ENCODE results near the gene NAP1L4. TPM values are rescaled to one million over a fixed set of nuclear protein-coding genes. Genes with fewer than 3 reads are reported as not detected.

The NAP1L4 gene
- polyA plus RNA-seq, 1 donor from 2014 or later: 199 TPM

DNA sequence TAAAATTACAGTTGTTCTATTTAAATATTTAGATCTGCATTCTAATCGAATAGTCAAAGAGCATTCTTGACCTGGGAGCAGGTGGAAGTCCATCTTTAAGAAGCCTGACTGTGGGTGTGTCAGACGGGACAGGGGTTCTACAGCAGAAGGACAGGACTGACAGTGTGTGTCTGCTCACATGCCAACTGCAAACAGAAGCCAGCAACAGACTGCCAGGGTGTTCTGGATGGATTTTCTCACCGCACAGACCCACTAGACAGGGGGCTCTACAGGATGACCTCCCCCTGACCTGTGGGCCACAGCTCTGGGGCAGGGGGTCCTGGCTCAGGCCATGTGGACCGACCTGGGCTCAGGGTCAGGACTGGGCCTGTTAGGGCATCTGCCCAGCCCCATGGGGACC is 22.8 kb upstream of the NAP1L4 start:
- no peaks in the 10 kb centered on the region for H3K79me2 ChIP-seq (replicated peaks; ENCODE audit: insufficient read depth, low read length)
- H3K9ac ChIP-seq (ENCODE audit: low read length): no peak overlapping the region
- H3K9me3 ChIP-seq (ENCODE audit: low read length): no peaks in the 10 kb centered on the region
- no peak overlapping the region for H3K27ac ChIP-seq (ENCODE audit: low read length)
- no peaks in the 10 kb centered on the region for H3K9me2 ChIP-seq (ENCODE audit: insufficient read depth, low read length)
- peaks cover 8% of the 10 kb centered on the region for H3K36me3 ChIP-seq (ENCODE audit: insufficient read depth, low read length)
- no peaks in the 10 kb centered on the region for H3K27me3 ChIP-seq (ENCODE audit: insufficient read depth, low read depth, low read length)
- H2AFZ ChIP-seq (ENCODE audit: low read depth, low read length): no peak overlapping the region
- no peaks in the 10 kb centered on the region for H4K20me1 ChIP-seq (ENCODE audit: insufficient read depth)
- no peak overlapping the region for H3K4me2 ChIP-seq (ENCODE audit: low read length)
- TF ChIP-seq POLR2AphosphoS5 (IDR thresholded peaks at IDR 0.05) (no peak), REST (IDR thresholded peaks at IDR 0.05; ENCODE audit: borderline replicate concordance) (no peak), CTCF (IDR thresholded peaks at IDR 0.05; ENCODE audit: poor library complexity, severe bottlenecking) (no peak), RAD21 (conservative IDR thresholded peaks at IDR 0.05) (no peak), TAF1 (IDR thresholded peaks at IDR 0.05; ENCODE audit: low read depth) (no peak), MXI1 (conservative IDR thresholded peaks at IDR 0.05; ENCODE audit: poor library complexity, severe bottlenecking) (no peak), SMC3 (conservative IDR thresholded peaks at IDR 0.05; ENCODE audit: poor library complexity) (no peak), EP300 (conservative IDR thresholded peaks at IDR 0.05; ENCODE audit: poor library complexity, severe bottlenecking) (no peak), EZH2 (IDR thresholded peaks at IDR 0.05; ENCODE audit: borderline replicate concordance, insufficient read depth, low read length, poor library complexity, severe bottlenecking) (no peak)
- H3F3A ChIP-seq (ENCODE audit: insufficient read depth, low read length, poor library complexity, severe bottlenecking): no peaks in the 10 kb centered on the region
- no peak overlapping the region for H3K4me3 ChIP-seq (ENCODE audit: low read length)

DNA sequence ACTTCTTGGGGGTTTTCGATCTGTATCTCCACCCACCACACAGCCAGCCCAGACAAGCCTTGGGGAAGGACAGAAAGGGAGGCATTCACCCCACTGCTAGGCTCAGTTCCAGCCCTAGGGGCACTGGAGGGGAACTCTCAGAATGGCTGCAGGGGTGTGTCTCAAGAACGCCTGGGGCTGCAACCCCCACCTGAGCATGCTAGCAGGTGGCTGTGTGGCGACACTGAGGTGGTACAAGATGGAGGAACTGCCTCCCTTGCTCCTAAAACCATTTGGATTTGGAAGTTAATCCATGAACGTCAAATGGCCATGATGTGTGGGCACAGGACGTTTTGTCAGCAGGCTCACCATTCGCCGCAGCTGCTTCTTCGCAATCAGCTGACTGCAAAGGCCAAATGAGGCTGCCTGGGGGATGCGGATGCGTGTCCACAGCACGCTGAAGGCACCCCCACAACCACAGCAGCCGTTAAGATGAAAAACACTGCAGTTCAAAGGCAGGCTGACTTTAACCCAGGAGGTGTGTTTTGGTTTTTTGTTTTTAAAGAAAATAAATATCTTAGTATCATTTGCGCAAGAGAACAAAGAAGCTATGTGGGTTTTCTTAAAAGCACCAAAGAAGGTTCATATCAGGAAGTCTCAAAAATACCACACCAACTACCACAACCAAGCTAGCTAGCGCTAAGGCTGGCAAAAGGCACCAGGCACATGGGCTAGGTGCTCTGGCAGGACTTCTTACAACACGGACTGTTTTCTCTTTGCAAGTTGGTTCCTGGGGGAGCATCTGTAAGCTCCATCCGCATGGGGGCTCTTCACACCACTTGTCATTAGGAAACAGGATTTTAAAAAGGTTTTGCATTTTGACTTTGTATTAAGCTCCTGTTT is 22.2 kb upstream of the NAP1L4 start:
- TF ChIP-seq CTCF (IDR thresholded peaks at IDR 0.05; ENCODE audit: poor library complexity, severe bottlenecking): no peak
- TF ChIP-seq EZH2 (IDR thresholded peaks at IDR 0.05; ENCODE audit: borderline replicate concordance, insufficient read depth, low read length, poor library complexity, severe bottlenecking): no peak
- TF ChIP-seq SMC3 (conservative IDR thresholded peaks at IDR 0.05; ENCODE audit: poor library complexity): no peak
- TF ChIP-seq POLR2AphosphoS5 (IDR thresholded peaks at IDR 0.05): no peak
- no peak for TF ChIP-seq MXI1 (conservative IDR thresholded peaks at IDR 0.05; ENCODE audit: poor library complexity, severe bottlenecking)
- TF ChIP-seq RAD21 (conservative IDR thresholded peaks at IDR 0.05): no peak
- TF ChIP-seq REST (IDR thresholded peaks at IDR 0.05; ENCODE audit: borderline replicate concordance): no peak
- TF ChIP-seq EP300 (conservative IDR thresholded peaks at IDR 0.05; ENCODE audit: poor library complexity, severe bottlenecking): no peak
- TF ChIP-seq TAF1 (IDR thresholded peaks at IDR 0.05; ENCODE audit: low read depth): no peak
- peaks cover 8% of the 10 kb centered on the region for H3K36me3 ChIP-seq (ENCODE audit: insufficient read depth, low read length)
- no peaks in the 10 kb centered on the region for H3K27me3 ChIP-seq (ENCODE audit: insufficient read depth, low read depth, low read length)
- H2AFZ ChIP-seq (ENCODE audit: low read depth, low read length): no peak overlapping the region
- no peak overlapping the region for H3K4me2 ChIP-seq (ENCODE audit: low read length)
- H3F3A ChIP-seq (ENCODE audit: insufficient read depth, low read length, poor library complexity, severe bottlenecking): no peaks in the 10 kb centered on the region
- H3K9me3 ChIP-seq (ENCODE audit: low read length): no peaks in the 10 kb centered on the region
- no peak overlapping the region for H3K27ac ChIP-seq (ENCODE audit: low read length)
- no peaks in the 10 kb centered on the region for H3K79me2 ChIP-seq (replicated peaks; ENCODE audit: insufficient read depth, low read length)
- no peak overlapping the region for H3K4me3 ChIP-seq (ENCODE audit: low read length)
- H4K20me1 ChIP-seq (ENCODE audit: insufficient read depth): no peaks in the 10 kb centered on the region
- H3K9ac ChIP-seq (ENCODE audit: low read length): no peak overlapping the region
- no peaks in the 10 kb centered on the region for H3K9me2 ChIP-seq (ENCODE audit: insufficient read depth, low read length)

All from neural cell (in vitro differentiated cells).